ENCODE measurements around the gene CEP128. TPM values are rescaled to one million over a fixed set of nuclear protein-coding genes. Genes with fewer than 3 reads are reported as not detected.

CEP128 gene
- total and polyA plus RNA-seq, 7 experiments from 2014 or later, result 4.2 to 22.8 (median 9.9) TPM

DNA sequence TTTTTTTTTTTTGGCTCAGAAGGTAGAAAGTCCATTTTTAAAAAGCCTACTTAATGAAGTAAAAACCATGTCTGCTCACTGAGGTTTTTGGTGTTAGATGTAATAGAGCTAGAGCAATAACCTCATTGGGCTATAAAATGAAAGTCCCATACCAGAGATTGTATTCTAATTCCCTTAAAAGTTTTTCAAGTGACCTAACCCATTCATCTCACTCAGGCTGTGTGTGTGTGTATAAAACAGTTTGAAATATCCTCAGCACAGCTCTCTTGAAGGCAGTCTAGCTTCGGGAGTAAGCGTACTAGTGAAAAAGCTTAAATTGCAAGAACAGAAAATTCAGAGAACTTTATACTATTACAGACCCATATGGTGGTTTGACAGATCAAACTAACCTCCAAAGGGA lies 313.8 kb downstream of the CEP128 start:
- intact Hi-C loops (cut with micrococcal nuclease), result no loop called here
- Mint-ChIP-seq H3K27me3 (no peaks in the 10 kb centered on the region), H3K4me1 (no peaks in the 10 kb centered on the region), H3K9me3 (peaks cover 0 to 23% (median 6%) of the 10 kb centered on the region in 11 donors), H3K36me3 (no peaks in the 10 kb centered on the region), H3K4me3 (no peak overlapping the region), H3K27ac (no peak overlapping the region)
- Histone ChIP-seq H3K36me3 (ENCODE audit: control insufficient read depth in 2 of 3, insufficient read depth in 3 of 3, low read length in 3 of 3) (no peaks in the 10 kb centered on the region), H3K27me3 (ENCODE audit: control insufficient read depth in 2 of 2, insufficient read depth in 2 of 2, low read length in 2 of 2) (no peaks in the 10 kb centered on the region), H3K4me3 (ENCODE audit: low read length) (no peak overlapping the region), H3K4me1 (ENCODE audit: control insufficient read depth in 2 of 2, insufficient read depth in 2 of 2, low read length in 2 of 2) (no peaks in the 10 kb centered on the region), H3K27ac (ENCODE audit: low read depth, low read length) (no peak overlapping the region), H3K9me3 (ENCODE audit: control insufficient read depth in 2 of 3, low read length in 3 of 3) (no peaks in the 10 kb centered on the region)
- ATAC-seq, result no peak
- ChIA-PET CTCF (no interaction called here), POLR2A (no interaction called here)
- no peak for DNase-seq

DNA sequence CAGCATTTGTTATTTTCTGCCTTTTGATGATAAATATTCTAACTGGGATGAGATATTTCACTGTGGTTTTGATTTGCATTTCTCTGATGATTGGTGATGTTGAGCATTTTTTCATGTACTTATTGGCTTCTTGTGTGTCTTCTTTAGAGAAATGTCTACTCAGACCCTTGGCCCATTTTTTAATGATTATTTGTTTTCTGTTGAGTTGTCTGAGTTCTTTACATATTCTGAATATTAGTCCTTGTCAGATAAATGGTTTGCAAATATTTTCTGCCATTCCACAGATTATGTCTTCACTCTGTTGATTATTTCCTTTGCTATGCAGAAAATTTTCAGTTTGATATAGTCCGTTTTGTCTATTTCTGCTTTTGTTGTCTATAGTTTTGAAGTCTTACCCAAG lies 317.0 kb downstream of the CEP128 start:
- H3K9me3 Mint-ChIP-seq, result peaks cover 0 to 26% (median 6%) of the 10 kb centered on the region in 11 donors
- H3K36me3 ChIP-seq (ENCODE audit: control insufficient read depth in 2 of 3, insufficient read depth in 3 of 3, low read length in 3 of 3), result no peaks in the 10 kb centered on the region
- H3K27ac Mint-ChIP-seq, result no peak overlapping the region
- ATAC-seq (no peak), DNase-seq (no peak)
- no peak overlapping the region for H3K4me3 ChIP-seq (ENCODE audit: low read length)
- no peaks in the 10 kb centered on the region for H3K27me3 Mint-ChIP-seq
- no peaks in the 10 kb centered on the region for H3K9me3 ChIP-seq (ENCODE audit: control insufficient read depth in 2 of 3, low read length in 3 of 3)
- CTCF ChIA-PET, result no interaction called here
- no peaks in the 10 kb centered on the region for H3K4me1 Mint-ChIP-seq
- H3K27me3 ChIP-seq (ENCODE audit: control insufficient read depth in 2 of 2, insufficient read depth in 2 of 2, low read length in 2 of 2), result no peaks in the 10 kb centered on the region
- H3K4me3 Mint-ChIP-seq, result no peak overlapping the region
- H3K27ac ChIP-seq (ENCODE audit: low read depth, low read length), result no peak overlapping the region
- POLR2A ChIA-PET, result no interaction called here
- H3K4me1 ChIP-seq (ENCODE audit: control insufficient read depth in 2 of 2, insufficient read depth in 2 of 2, low read length in 2 of 2), result no peaks in the 10 kb centered on the region
- intact Hi-C loops (cut with micrococcal nuclease), result no loop called here
- peaks cover 0 to 4% (median 0%) of the 10 kb centered on the region in 5 donors for H3K36me3 Mint-ChIP-seq

- H3K9me3 ChIP-seq (ENCODE audit: control insufficient read depth in 2 of 3, low read length in 3 of 3), result no peaks in the 10 kb centered on the region
- H3K4me3 Mint-ChIP-seq, result no peak overlapping the region
- POLR2A ChIA-PET, result no interaction called here
- H3K4me1 Mint-ChIP-seq, result no peaks in the 10 kb centered on the region
- peaks cover 0 to 8% (median 0%) of the 10 kb centered on the region in 5 donors for H3K36me3 Mint-ChIP-seq
- H3K27me3 ChIP-seq (ENCODE audit: control insufficient read depth in 2 of 2, insufficient read depth in 2 of 2, low read length in 2 of 2), result no peaks in the 10 kb centered on the region
- CTCF ChIA-PET, result interaction anchor here (0.6 kb wide), 1 partner anchor 9 kb away, joined by 3 read pairs; no protein-coding TSS in a partner anchor
- no peak for DNase-seq
- H3K36me3 ChIP-seq (ENCODE audit: control insufficient read depth in 2 of 3, insufficient read depth in 3 of 3, low read length in 3 of 3), result no peaks in the 10 kb centered on the region
- intact Hi-C loops (cut with micrococcal nuclease), result no loop called here
- H3K4me3 ChIP-seq (ENCODE audit: low read length), result no peak overlapping the region
- no peaks in the 10 kb centered on the region for H3K27me3 Mint-ChIP-seq
- ATAC-seq, result no peak
- no peak overlapping the region for H3K27ac Mint-ChIP-seq
- no peak overlapping the region for H3K27ac ChIP-seq (ENCODE audit: low read depth, low read length)
- H3K9me3 Mint-ChIP-seq, result peaks cover 0 to 26% (median 7%) of the 10 kb centered on the region in 11 donors
- H3K4me1 ChIP-seq (ENCODE audit: control insufficient read depth in 2 of 2, insufficient read depth in 2 of 2, low read length in 2 of 2), result no peaks in the 10 kb centered on the region
These were observed 319.8 kb downstream of the CEP128 start for GRCh38 chr14:80621701-80622100.

GRCh38 chr14:80620434-80620833 lies 321.1 kb downstream of the CEP128 start:
- DNase-seq, result no peak
- Mint-ChIP-seq H3K4me3 (no peak overlapping the region), H3K27ac (no peak overlapping the region), H3K4me1 (no peaks in the 10 kb centered on the region), H3K27me3 (no peaks in the 10 kb centered on the region), H3K9me3 (peaks cover 0 to 20% (median 6%) of the 10 kb centered on the region in 11 donors), H3K36me3 (peaks cover 0 to 8% (median 0%) of the 10 kb centered on the region in 5 donors)
- no peaks in the 10 kb centered on the region for H3K36me3 ChIP-seq (ENCODE audit: control insufficient read depth in 2 of 3, insufficient read depth in 3 of 3, low read length in 3 of 3)
- intact Hi-C loops (cut with micrococcal nuclease), result no loop called here
- H3K9me3 ChIP-seq (ENCODE audit: control insufficient read depth in 2 of 3, low read length in 3 of 3), result no peaks in the 10 kb centered on the region
- no peak for ATAC-seq
- no peak overlapping the region for H3K27ac ChIP-seq (ENCODE audit: low read depth, low read length)
- H3K4me3 ChIP-seq (ENCODE audit: low read length), result no peak overlapping the region
- H3K4me1 ChIP-seq (ENCODE audit: control insufficient read depth in 2 of 2, insufficient read depth in 2 of 2, low read length in 2 of 2), result no peaks in the 10 kb centered on the region
- ChIA-PET CTCF (no interaction called here), POLR2A (no interaction called here)
- H3K27me3 ChIP-seq (ENCODE audit: control insufficient read depth in 2 of 2, insufficient read depth in 2 of 2, low read length in 2 of 2), result no peaks in the 10 kb centered on the region

DNA sequence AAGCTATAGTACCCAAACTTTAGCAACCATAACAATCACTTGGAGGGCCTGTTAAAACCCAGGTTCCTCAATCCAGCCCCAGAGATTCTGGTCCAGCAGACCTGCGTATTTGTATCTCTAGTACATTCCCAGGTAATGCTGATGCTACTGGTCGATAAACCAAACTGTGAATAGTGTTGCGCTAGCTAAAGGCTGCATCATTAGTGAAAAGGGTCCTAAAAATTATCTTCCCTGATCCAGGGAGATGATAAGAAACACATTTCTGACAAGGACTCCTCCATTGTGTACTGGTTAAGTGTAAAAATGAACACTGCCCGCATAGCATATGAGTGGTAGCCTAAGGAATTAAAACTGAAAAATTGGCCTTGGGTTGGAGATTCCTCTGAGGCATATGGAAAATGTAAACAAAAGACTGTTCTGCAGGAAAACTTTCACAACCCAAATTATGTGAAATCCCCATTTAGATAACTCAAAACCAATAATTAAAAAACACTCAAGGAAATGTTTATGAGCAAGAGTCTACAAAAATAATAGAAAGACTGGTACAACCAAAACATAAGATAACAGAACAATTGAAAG lies 322.7 kb downstream of the CEP128 start:
- no peak overlapping the region for H3K4me3 Mint-ChIP-seq
- intact Hi-C loops (cut with micrococcal nuclease), result no loop called here
- no peaks in the 10 kb centered on the region for H3K27me3 ChIP-seq (ENCODE audit: control insufficient read depth in 2 of 2, insufficient read depth in 2 of 2, low read length in 2 of 2)

GRCh38 chr14:80615831-80616230 lies 325.7 kb downstream of the CEP128 start:
- Mint-ChIP-seq H3K4me1 (no peaks in the 10 kb centered on the region), H3K9me3 (peaks cover 0 to 4% (median 0%) of the 10 kb centered on the region in 11 donors), H3K4me3 (no peak overlapping the region), H3K27ac (no peak overlapping the region), H3K36me3 (peaks cover 0 to 4% (median 0%) of the 10 kb centered on the region in 5 donors), H3K27me3 (no peaks in the 10 kb centered on the region)
- ChIA-PET CTCF (no interaction called here), POLR2A (no interaction called here)
- DNase-seq (no peak), ATAC-seq (no peak)
- H3K36me3 ChIP-seq (ENCODE audit: control insufficient read depth in 2 of 3, insufficient read depth in 3 of 3, low read length in 3 of 3), result no peaks in the 10 kb centered on the region
- H3K9me3 ChIP-seq (ENCODE audit: control insufficient read depth in 2 of 3, low read length in 3 of 3), result no peaks in the 10 kb centered on the region
- no peaks in the 10 kb centered on the region for H3K4me1 ChIP-seq (ENCODE audit: control insufficient read depth in 2 of 2, insufficient read depth in 2 of 2, low read length in 2 of 2)
- intact Hi-C loops (cut with micrococcal nuclease), result no loop called here
- no peak overlapping the region for H3K4me3 ChIP-seq (ENCODE audit: low read length)
- no peaks in the 10 kb centered on the region for H3K27me3 ChIP-seq (ENCODE audit: control insufficient read depth in 2 of 2, insufficient read depth in 2 of 2, low read length in 2 of 2)
- no peak overlapping the region for H3K27ac ChIP-seq (ENCODE audit: low read depth, low read length)

More for the DNA sequence above, 322.7 kb downstream of the CEP128 start:
- ATAC-seq (no peak), DNase-seq (no peak)
- Mint-ChIP-seq H3K36me3 (peaks cover 0 to 8% (median 0%) of the 10 kb centered on the region in 5 donors), H3K4me1 (no peaks in the 10 kb centered on the region), H3K27ac (no peak overlapping the region), H3K27me3 (no peaks in the 10 kb centered on the region), H3K9me3 (peaks cover 0 to 10% (median 1%) of the 10 kb centered on the region in 11 donors)
- ChIA-PET POLR2A (no interaction called here), CTCF (no interaction called here)
- Histone ChIP-seq H3K27ac (ENCODE audit: low read depth, low read length) (no peak overlapping the region), H3K9me3 (ENCODE audit: control insufficient read depth in 2 of 3, low read length in 3 of 3) (no peaks in the 10 kb centered on the region), H3K36me3 (ENCODE audit: control insufficient read depth in 2 of 3, insufficient read depth in 3 of 3, low read length in 3 of 3) (no peaks in the 10 kb centered on the region), H3K4me3 (ENCODE audit: low read length) (no peak overlapping the region), H3K4me1 (ENCODE audit: control insufficient read depth in 2 of 2, insufficient read depth in 2 of 2, low read length in 2 of 2) (no peaks in the 10 kb centered on the region)

DNA sequence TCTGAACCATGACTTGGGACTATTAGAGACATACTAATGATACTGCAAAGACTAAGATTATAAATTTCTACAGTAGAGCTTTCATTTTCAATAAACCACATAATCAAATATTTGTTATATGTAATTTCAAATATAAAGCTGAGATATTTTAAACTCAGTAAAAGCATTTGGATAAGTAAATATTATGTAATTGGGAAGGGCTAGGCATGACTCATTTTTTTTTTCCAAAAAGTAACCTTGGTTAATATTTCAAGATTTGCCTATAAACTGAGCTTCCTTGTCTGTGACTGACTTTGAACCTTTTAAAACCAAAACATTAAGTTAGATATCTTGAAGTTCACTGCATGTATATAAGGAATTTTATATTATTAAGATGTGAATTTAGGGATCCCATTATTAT lies 332.5 kb downstream of the CEP128 start:
- Mint-ChIP-seq H3K27me3 (no peaks in the 10 kb centered on the region), H3K4me1 (no peaks in the 10 kb centered on the region), H3K9me3 (no peaks in the 10 kb centered on the region), H3K27ac (no peak overlapping the region), H3K4me3 (no peak overlapping the region), H3K36me3 (peaks cover 0 to 2% (median 0%) of the 10 kb centered on the region in 5 donors)
- Histone ChIP-seq H3K4me1 (ENCODE audit: control insufficient read depth in 2 of 2, insufficient read depth in 2 of 2, low read length in 2 of 2) (no peaks in the 10 kb centered on the region), H3K9me3 (ENCODE audit: control insufficient read depth in 2 of 3, low read length in 3 of 3) (no peaks in the 10 kb centered on the region), H3K4me3 (ENCODE audit: low read length) (no peak overlapping the region), H3K27ac (ENCODE audit: low read depth, low read length) (no peak overlapping the region), H3K36me3 (ENCODE audit: control insufficient read depth in 2 of 3, insufficient read depth in 3 of 3, low read length in 3 of 3) (no peaks in the 10 kb centered on the region), H3K27me3 (ENCODE audit: control insufficient read depth in 2 of 2, insufficient read depth in 2 of 2, low read length in 2 of 2) (no peaks in the 10 kb centered on the region)
- POLR2A ChIA-PET, result no interaction called here
- intact Hi-C loops (cut with micrococcal nuclease), result no loop called here
- ATAC-seq, result no peak
- DNase-seq, result no peak
- CTCF ChIA-PET, result no interaction called here
